KOPT-K1 (cell line): ENCODE measurements around the gene LYPD6B.

ENCODE experiments used
- H3K27ac ChIP-seq: fragments of 200-600 bp; sonication (generic); 2 replicates; pipeline ENCODE4 v1.5.1; 2016; ENCODE audit warnings: antibody characterized with exemption, mild to moderate bottlenecking, low read depth, low read length; ENCODE audit not compliant: poor library complexity, severe bottlenecking
- H3K36me3 ChIP-seq: fragments of 200-600 bp; sonication (generic); 2 replicates; pipeline ENCODE4 v1.5.1; 2017; ENCODE audit warnings: antibody characterized with exemption, mild to moderate bottlenecking, low read length, moderate library complexity; ENCODE audit not compliant: insufficient read depth
- H3K9me3 ChIP-seq: fragments of 200-600 bp; sonication (generic); 2 replicates; pipeline ENCODE4 v1.5.1; 2017; ENCODE audit warnings: antibody characterized with exemption, low read length, mild to moderate bottlenecking; ENCODE audit not compliant: insufficient read depth, poor library complexity, severe bottlenecking

LYPD6B gene

GRCh38 chr2:149129433-149129832 is 90.9 kb downstream of the LYPD6B start:
- H3K36me3 ChIP-seq, result no peaks in the 10 kb centered on the region
- H3K27ac ChIP-seq, result no peak overlapping the region
- no peaks in the 10 kb centered on the region for H3K9me3 ChIP-seq

GRCh38 chr2:149132339-149132738 is 93.8 kb downstream of the LYPD6B start:
- no peak overlapping the region for H3K27ac ChIP-seq
- H3K36me3 ChIP-seq, result no peaks in the 10 kb centered on the region
- no peaks in the 10 kb centered on the region for H3K9me3 ChIP-seq

- H3K9me3 ChIP-seq, result no peaks in the 10 kb centered on the region
- no peak overlapping the region for H3K27ac ChIP-seq
- no peaks in the 10 kb centered on the region for H3K36me3 ChIP-seq
These were observed 94.4 kb downstream of the LYPD6B start for GRCh38 chr2:149132901-149133300.

GRCh38 chr2:149134335-149134923 is 95.9 kb downstream of the LYPD6B start:
- Histone ChIP-seq H3K36me3 (no peaks in the 10 kb centered on the region), H3K27ac (no peak overlapping the region), H3K9me3 (no peaks in the 10 kb centered on the region)

- no peaks in the 10 kb centered on the region for H3K9me3 ChIP-seq
- H3K36me3 ChIP-seq, result no peaks in the 10 kb centered on the region
- H3K27ac ChIP-seq, result no peak overlapping the region
These were observed 97.6 kb downstream of the LYPD6B start for GRCh38 chr2:149136111-149136510.

GRCh38 chr2:149141046-149141445 is 102.5 kb downstream of the LYPD6B start:
- Histone ChIP-seq H3K9me3 (no peaks in the 10 kb centered on the region), H3K36me3 (no peaks in the 10 kb centered on the region), H3K27ac (no peak overlapping the region)

- Histone ChIP-seq H3K27ac (no peak overlapping the region), H3K9me3 (no peaks in the 10 kb centered on the region), H3K36me3 (no peaks in the 10 kb centered on the region)
These were observed 105.2 kb downstream of the LYPD6B start for GRCh38 chr2:149143734-149144133.

GRCh38 chr2:149145314-149146295 is 107.1 kb downstream of the LYPD6B start:
- Histone ChIP-seq H3K27ac (no peak overlapping the region), H3K9me3 (no peaks in the 10 kb centered on the region), H3K36me3 (no peaks in the 10 kb centered on the region)

GRCh38 chr2:149146876-149147275 is 108.4 kb downstream of the LYPD6B start:
- Histone ChIP-seq H3K36me3 (no peaks in the 10 kb centered on the region), H3K27ac (no peak overlapping the region), H3K9me3 (no peaks in the 10 kb centered on the region)

GRCh38 chr2:149148194-149149006 is 109.9 kb downstream of the LYPD6B start:
- H3K36me3 ChIP-seq, result no peaks in the 10 kb centered on the region
- H3K9me3 ChIP-seq, result no peaks in the 10 kb centered on the region
- no peak overlapping the region for H3K27ac ChIP-seq

- Histone ChIP-seq H3K36me3 (no peaks in the 10 kb centered on the region), H3K9me3 (no peaks in the 10 kb centered on the region), H3K27ac (no peak overlapping the region)
These were observed 110.5 kb downstream of the LYPD6B start for GRCh38 chr2:149149007-149149297.

- Histone ChIP-seq H3K27ac (no peak overlapping the region), H3K9me3 (no peaks in the 10 kb centered on the region), H3K36me3 (no peaks in the 10 kb centered on the region)
These were observed 114.0 kb downstream of the LYPD6B start for GRCh38 chr2:149152469-149152953.

- Histone ChIP-seq H3K36me3 (no peaks in the 10 kb centered on the region), H3K27ac (no peak overlapping the region), H3K9me3 (no peaks in the 10 kb centered on the region)
These were observed 116.9 kb downstream of the LYPD6B start for GRCh38 chr2:149155196-149155969.

GRCh38 chr2:149155988-149156387 is 117.5 kb downstream of the LYPD6B start:
- H3K27ac ChIP-seq, result no peak overlapping the region
- H3K9me3 ChIP-seq, result no peaks in the 10 kb centered on the region
- H3K36me3 ChIP-seq, result no peaks in the 10 kb centered on the region
